K562 (cell line): ENCODE measurements around the gene TBRG4. TPM values are rescaled to one million over a fixed set of nuclear protein-coding genes. Genes with fewer than 3 reads are reported as not detected.

Source experiments
- GABPB1 ChIP-seq: sonication (generic); formaldehyde crosslinking; IDR thresholded peaks from 2 replicates; pipeline ENCODE4 v1.8.0; 2022; ENCODE audit warnings: mild to moderate bottlenecking, missing genetic modification reagents
- LEF1 ChIP-seq: fragments of 450-650 bp; IDR thresholded peaks from 2 replicates; pipeline ENCODE4 v1.6.1; 2016; ENCODE audit warnings: mild to moderate bottlenecking
- NRF1 ChIP-seq, 2 experiments: fragments of 450-650 bp; IDR thresholded peaks in 1 of 2; conservative IDR thresholded peaks in 1 of 2; 2 replicates each; pipeline ENCODE4 v1.6.1; 2014; ENCODE audit warnings: mild to moderate bottlenecking in 2 of 2
- PHB ChIP-seq: fragments of 250-450 bp; sonication (Bioruptor Pico); IDR thresholded peaks from 2 replicates; pipeline ENCODE4 v1.5.0; 2021
- POLR3A ChIP-seq: IDR thresholded peaks from 2 replicates; pipeline ENCODE4 v1.6.1; 2011; ENCODE audit warnings: borderline replicate concordance, mild to moderate bottlenecking, moderate library complexity; ENCODE audit not compliant: insufficient read length, insufficient read depth; ENCODE audit errors: extremely low read depth
- RAD21 ChIP-seq, 2 experiments: fragments of 250-450 bp in 1 of 2; fragments of 450-650 bp in 1 of 2; sonication (Bioruptor Pico) in 1 of 2; formaldehyde crosslinking in 1 of 2; IDR thresholded peaks in 1 of 2; conservative IDR thresholded peaks in 1 of 2; 2 replicates each; pipeline versions ENCODE4 v1.4.0 to v1.8.0; 2020 to 2022; ENCODE audit warnings: mild to moderate bottlenecking in 2 of 2, moderate library complexity in 1 of 2
- SOX6 ChIP-seq: fragments of 450-650 bp; IDR thresholded peaks from 2 replicates; pipeline ENCODE4 v1.6.1; 2014; ENCODE audit warnings: mild to moderate bottlenecking
- SRF ChIP-seq, 2 experiments: fragments of 250-450, 450-650 bp in 1 of 2; sonication (Bioruptor Pico) in 1 of 2; sonication (generic) in 1 of 2; formaldehyde crosslinking; IDR thresholded peaks; 2 replicates each; pipeline versions ENCODE4 v1.5.0 to v1.5.1; 2020 to 2022; ENCODE audit warnings: mild to moderate bottlenecking in 1 of 2, missing genetic modification reagents in 1 of 2
- TAF1 ChIP-seq: IDR thresholded peaks from 2 replicates; pipeline ENCODE4 v1.6.1; 2011; ENCODE audit warnings: mild to moderate bottlenecking, low read length, moderate library complexity; ENCODE audit not compliant: insufficient read depth, control insufficient read depth, severe bottlenecking; ENCODE audit errors: extremely low read depth
- TAF15 ChIP-seq: fragments of 200-400 bp; formaldehyde crosslinking; IDR thresholded peaks from 2 replicates; pipeline ENCODE4 v1.6.1; 2017; ENCODE audit warnings: mild to moderate bottlenecking, low read depth, low read length, moderate library complexity
- ZC3H11A ChIP-seq: IDR thresholded peaks from 2 replicates; pipeline ENCODE4 v1.6.1; 2012; ENCODE audit warnings: low read depth, low read length, improper control_type of control experiment
- ZNF445 ChIP-seq: fragments of 250-450 bp; sonication (Bioruptor Pico); IDR thresholded peaks from 2 replicates; pipeline ENCODE4 v1.4.0; 2020; ENCODE audit warnings: low read depth, mild to moderate bottlenecking, moderate library complexity
- polyA plus RNA-seq, 8 experiments: library from polyadenylated mRNA; depleted of rRNA in 4 of 8; stranded (reverse) in 5 of 8; unstranded in 3 of 8; fragments of >200 nt; fragmentation: Nextera tagmentation in 2 of 8; fragmentation: Illumina TruSeq in 1 of 8; extraction: Ambion mirVana in 2 of 8; extraction: Trizol in 1 of 8; gene quantifications; 2 replicates each; pipeline versions ENCODE4 v1.2.1 to v1.2.3, GENCODE V29; 2011 to 2014; ENCODE audit warnings: inconsistent platforms in 1 of 8, missing spikeins in 1 of 8
- total RNA-seq, 7 experiments: library from RNA; depleted of rRNA in 6 of 7; stranded (reverse); fragments of >200 nt in 6 of 7; fragmentation: Illumina TruSeq in 2 of 7; extraction: Trizol in 2 of 7; gene quantifications; 2 replicates each; pipeline versions ENCODE4 v1.2.1 to v1.2.3, GENCODE V29; 2011 to 2021; ENCODE audit warnings: low replicate concordance in 1 of 7
- TF ChIP-seq, protein P1 (sequence below): sonication (generic); formaldehyde crosslinking; IDR thresholded peaks from 2 replicates; pipeline ENCODE4 v1.8.1; 2023; ENCODE audit warnings: mild to moderate bottlenecking, missing genetic modification reagents, moderate library complexity
- TF ChIP-seq, protein P2 (sequence below): fragments of 250-450 bp; sonication (Bioruptor Pico); IDR thresholded peaks from 2 replicates; pipeline ENCODE4 v1.8.0; 2021; ENCODE audit warnings: moderate library complexity, mild to moderate bottlenecking, inconsistent platforms
- TF ChIP-seq, protein P3 (sequence below): sonication (generic); formaldehyde crosslinking; IDR thresholded peaks from 2 replicates; pipeline ENCODE4 v1.8.0; 2023; ENCODE audit warnings: missing genetic modification reagents, mild to moderate bottlenecking, borderline replicate concordance
- TF ChIP-seq, protein P4 (sequence below): conservative IDR thresholded peaks from 2 replicates; pipeline ENCODE4 v1.6.1; 2011; ENCODE audit warnings: low read depth, mild to moderate bottlenecking, low read length; ENCODE audit not compliant: control insufficient read depth

Gene TBRG4
- total and polyA plus RNA-seq, 9 of the 15 experiments (the other 6 are each of a cell fraction or from before 2014, with no cell fraction given): 11.2 to 322 (median 216) TPM

DNA sequence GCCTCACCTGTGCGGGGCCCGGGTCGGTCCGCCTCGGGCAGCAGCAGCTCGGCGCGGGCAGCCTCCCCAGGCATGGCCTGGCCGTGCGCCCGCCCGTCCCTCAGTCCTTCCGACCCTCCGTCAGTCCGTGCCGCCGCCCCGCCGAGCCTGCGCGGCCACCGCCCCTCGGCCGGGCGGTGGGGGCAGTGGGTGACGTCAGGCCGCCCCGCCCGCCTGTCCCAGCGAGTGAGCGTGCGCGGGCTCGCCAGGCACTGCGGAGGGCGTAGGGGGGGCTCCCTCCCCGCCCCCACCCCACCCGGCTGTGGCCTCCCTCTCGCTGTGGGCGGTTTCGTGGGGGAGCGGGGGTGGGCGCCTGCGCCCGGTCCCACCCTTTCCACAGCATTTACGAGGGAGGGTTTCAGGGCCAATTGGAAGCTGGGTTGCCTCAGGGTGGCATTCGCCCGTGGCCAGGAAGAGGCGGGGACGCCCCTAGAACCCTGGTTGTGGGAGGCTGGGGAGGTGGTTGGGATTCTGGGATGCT is 22.6 kb downstream of the TBRG4 start, which contains the start of gene NACAD (continued):
- TF ChIP-seq, protein P1, sequence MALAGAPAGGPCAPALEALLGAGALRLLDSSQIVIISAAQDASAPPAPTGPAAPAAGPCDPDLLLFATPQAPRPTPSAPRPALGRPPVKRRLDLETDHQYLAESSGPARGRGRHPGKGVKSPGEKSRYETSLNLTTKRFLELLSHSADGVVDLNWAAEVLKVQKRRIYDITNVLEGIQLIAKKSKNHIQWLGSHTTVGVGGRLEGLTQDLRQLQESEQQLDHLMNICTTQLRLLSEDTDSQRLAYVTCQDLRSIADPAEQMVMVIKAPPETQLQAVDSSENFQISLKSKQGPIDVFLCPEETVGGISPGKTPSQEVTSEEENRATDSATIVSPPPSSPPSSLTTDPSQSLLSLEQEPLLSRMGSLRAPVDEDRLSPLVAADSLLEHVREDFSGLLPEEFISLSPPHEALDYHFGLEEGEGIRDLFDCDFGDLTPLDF (CRISPR knock-in tag): no peak
- TF ChIP-seq SOX6 (no peak), NRF1 (conservative IDR thresholded peaks at IDR 0.05 in 1 of 2, IDR thresholded peaks at IDR 0.05 in 1 of 2) (peak; percentile 56 to 72; a peak in 2 of 4 replicates), RAD21 (CRISPR knock-in tag; conservative IDR thresholded peaks at IDR 0.05 in 1 of 2, IDR thresholded peaks at IDR 0.05 in 1 of 2) (no peak), TAF1 (no peak), SRF (CRISPR knock-in tag; IDR thresholded peaks at IDR 0.05) (no peak), ZC3H11A (no peak), GABPB1 (CRISPR knock-in tag) (no peak), LEF1 (no peak), PHB (CRISPR knock-in tag) (no peak), POLR3A (no peak), ZNF445 (CRISPR knock-in tag) (no peak), TAF15 (no peak)
- TF ChIP-seq, protein P2, sequence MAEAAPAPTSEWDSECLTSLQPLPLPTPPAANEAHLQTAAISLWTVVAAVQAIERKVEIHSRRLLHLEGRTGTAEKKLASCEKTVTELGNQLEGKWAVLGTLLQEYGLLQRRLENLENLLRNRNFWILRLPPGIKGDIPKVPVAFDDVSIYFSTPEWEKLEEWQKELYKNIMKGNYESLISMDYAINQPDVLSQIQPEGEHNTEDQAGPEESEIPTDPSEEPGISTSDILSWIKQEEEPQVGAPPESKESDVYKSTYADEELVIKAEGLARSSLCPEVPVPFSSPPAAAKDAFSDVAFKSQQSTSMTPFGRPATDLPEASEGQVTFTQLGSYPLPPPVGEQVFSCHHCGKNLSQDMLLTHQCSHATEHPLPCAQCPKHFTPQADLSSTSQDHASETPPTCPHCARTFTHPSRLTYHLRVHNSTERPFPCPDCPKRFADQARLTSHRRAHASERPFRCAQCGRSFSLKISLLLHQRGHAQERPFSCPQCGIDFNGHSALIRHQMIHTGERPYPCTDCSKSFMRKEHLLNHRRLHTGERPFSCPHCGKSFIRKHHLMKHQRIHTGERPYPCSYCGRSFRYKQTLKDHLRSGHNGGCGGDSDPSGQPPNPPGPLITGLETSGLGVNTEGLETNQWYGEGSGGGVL (CRISPR knock-in tag): no peak
- TF ChIP-seq, protein P3, sequence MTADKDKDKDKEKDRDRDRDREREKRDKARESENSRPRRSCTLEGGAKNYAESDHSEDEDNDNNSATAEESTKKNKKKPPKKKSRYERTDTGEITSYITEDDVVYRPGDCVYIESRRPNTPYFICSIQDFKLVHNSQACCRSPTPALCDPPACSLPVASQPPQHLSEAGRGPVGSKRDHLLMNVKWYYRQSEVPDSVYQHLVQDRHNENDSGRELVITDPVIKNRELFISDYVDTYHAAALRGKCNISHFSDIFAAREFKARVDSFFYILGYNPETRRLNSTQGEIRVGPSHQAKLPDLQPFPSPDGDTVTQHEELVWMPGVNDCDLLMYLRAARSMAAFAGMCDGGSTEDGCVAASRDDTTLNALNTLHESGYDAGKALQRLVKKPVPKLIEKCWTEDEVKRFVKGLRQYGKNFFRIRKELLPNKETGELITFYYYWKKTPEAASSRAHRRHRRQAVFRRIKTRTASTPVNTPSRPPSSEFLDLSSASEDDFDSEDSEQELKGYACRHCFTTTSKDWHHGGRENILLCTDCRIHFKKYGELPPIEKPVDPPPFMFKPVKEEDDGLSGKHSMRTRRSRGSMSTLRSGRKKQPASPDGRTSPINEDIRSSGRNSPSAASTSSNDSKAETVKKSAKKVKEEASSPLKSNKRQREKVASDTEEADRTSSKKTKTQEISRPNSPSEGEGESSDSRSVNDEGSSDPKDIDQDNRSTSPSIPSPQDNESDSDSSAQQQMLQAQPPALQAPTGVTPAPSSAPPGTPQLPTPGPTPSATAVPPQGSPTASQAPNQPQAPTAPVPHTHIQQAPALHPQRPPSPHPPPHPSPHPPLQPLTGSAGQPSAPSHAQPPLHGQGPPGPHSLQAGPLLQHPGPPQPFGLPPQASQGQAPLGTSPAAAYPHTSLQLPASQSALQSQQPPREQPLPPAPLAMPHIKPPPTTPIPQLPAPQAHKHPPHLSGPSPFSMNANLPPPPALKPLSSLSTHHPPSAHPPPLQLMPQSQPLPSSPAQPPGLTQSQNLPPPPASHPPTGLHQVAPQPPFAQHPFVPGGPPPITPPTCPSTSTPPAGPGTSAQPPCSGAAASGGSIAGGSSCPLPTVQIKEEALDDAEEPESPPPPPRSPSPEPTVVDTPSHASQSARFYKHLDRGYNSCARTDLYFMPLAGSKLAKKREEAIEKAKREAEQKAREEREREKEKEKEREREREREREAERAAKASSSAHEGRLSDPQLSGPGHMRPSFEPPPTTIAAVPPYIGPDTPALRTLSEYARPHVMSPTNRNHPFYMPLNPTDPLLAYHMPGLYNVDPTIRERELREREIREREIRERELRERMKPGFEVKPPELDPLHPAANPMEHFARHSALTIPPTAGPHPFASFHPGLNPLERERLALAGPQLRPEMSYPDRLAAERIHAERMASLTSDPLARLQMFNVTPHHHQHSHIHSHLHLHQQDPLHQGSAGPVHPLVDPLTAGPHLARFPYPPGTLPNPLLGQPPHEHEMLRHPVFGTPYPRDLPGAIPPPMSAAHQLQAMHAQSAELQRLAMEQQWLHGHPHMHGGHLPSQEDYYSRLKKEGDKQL (CRISPR knock-in tag): no peak
- TF ChIP-seq, protein P4, sequence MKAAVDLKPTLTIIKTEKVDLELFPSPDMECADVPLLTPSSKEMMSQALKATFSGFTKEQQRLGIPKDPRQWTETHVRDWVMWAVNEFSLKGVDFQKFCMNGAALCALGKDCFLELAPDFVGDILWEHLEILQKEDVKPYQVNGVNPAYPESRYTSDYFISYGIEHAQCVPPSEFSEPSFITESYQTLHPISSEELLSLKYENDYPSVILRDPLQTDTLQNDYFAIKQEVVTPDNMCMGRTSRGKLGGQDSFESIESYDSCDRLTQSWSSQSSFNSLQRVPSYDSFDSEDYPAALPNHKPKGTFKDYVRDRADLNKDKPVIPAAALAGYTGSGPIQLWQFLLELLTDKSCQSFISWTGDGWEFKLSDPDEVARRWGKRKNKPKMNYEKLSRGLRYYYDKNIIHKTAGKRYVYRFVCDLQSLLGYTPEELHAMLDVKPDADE: no peak
